Natural killer cell (primary cell): ENCODE data around the gene DHRS3. TPM values are rescaled to one million over a fixed set of nuclear protein-coding genes. Genes with fewer than 3 reads are reported as not detected.

Experiments
- ATAC-seq, 3 donors: fragments of 150-1000 bp in 2 of 3; fragments of 200-7000 bp in 1 of 3; cut with Tn5 transposase; 1 replicate in 1 of 3; 2 replicates in 2 of 3; pipeline ENCODE4 v1.10.0; 2021; ENCODE audit warnings: mild to moderate bottlenecking in 2 of 3, moderate library complexity in 2 of 3
- DNase-seq, 2 donors: peaks; one replicate each; pipeline versions ENCODE4 v3.0.0 to v3.0.0-alpha.2; 2013 to 2021; ENCODE audit warnings: mixed read lengths in 1 of 2
- H3K27ac ChIP-seq: one replicate; pipeline ENCODE4 v1.5.1; 2013; ENCODE audit warnings: mild to moderate bottlenecking, low read length
- H3K27me3 ChIP-seq: one replicate; pipeline ENCODE4 v1.6.1; 2013; ENCODE audit warnings: low read length; ENCODE audit not compliant: control insufficient read depth, insufficient read depth
- H3K36me3 ChIP-seq: one replicate; pipeline ENCODE4 v1.6.1; 2013; ENCODE audit warnings: low read length; ENCODE audit not compliant: control insufficient read depth, insufficient read depth
- H3K4me1 ChIP-seq: one replicate; pipeline ENCODE4 v1.6.1; 2013; ENCODE audit warnings: low read length; ENCODE audit not compliant: control insufficient read depth, insufficient read depth
- H3K4me3 ChIP-seq: one replicate; pipeline ENCODE4 v1.5.1; 2013; ENCODE audit warnings: low read length
- H3K9me3 ChIP-seq: one replicate; pipeline ENCODE4 v1.6.1; 2013; ENCODE audit warnings: low read length; ENCODE audit not compliant: control insufficient read depth, insufficient read depth
- H3K27ac Mint-ChIP-seq, 2 donors: one replicate each; pipeline ENCODE4 v1.8.0; 2022; ENCODE audit warnings: mild to moderate bottlenecking in 2 of 2, mixed read lengths in 2 of 2, moderate library complexity in 1 of 2
- H3K27me3 Mint-ChIP-seq, 2 donors: one replicate each; pipeline ENCODE4 v1.8.0; 2022; ENCODE audit warnings: low read depth in 2 of 2, mixed read lengths in 2 of 2
- H3K36me3 Mint-ChIP-seq: one replicate; pipeline ENCODE4 v1.8.0; 2022; ENCODE audit warnings: mixed read lengths
- H3K4me1 Mint-ChIP-seq, 2 donors: one replicate each; pipeline ENCODE4 v1.8.0; 2022; ENCODE audit warnings: mixed read lengths in 2 of 2
- H3K4me3 Mint-ChIP-seq: one replicate; pipeline ENCODE4 v1.8.0; 2022; ENCODE audit warnings: mild to moderate bottlenecking, moderate library complexity, mixed read lengths
- H3K9me3 Mint-ChIP-seq, 2 donors: one replicate each; pipeline ENCODE4 v1.8.0; 2022; ENCODE audit warnings: mixed read lengths in 2 of 2
- CTCF ChIP-seq: fragments of 200-600 bp; IDR thresholded peaks from one replicate; pipeline ENCODE4 v1.8.0; 2022; ENCODE audit warnings: antibody characterized with exemption
- WGBS: methylation state at CpG from one replicate; pipeline ENCODE4 v1.1.7; 2013; ENCODE audit warnings: missing lambda C conversion rate; ENCODE audit not compliant: insufficient coverage; 5-methylcytosine and 5-hydroxymethylcytosine counted together
- intact Hi-C: fragments of 100-400 bp; cut with micrococcal nuclease; formaldehyde crosslinking; loops from one replicate; pipeline ENCODE4 v1.14.2; 2022
- total RNA-seq, 4 donors: library from RNA; stranded (reverse); fragments of 120-200 nt in 1 of 4; gene quantifications; one replicate each; pipeline versions ENCODE4 v1.2.3 to v1.2.4, GENCODE V29; 2013 to 2022

DHRS3 gene
- total RNA-seq, 3 donors from 2014 or later (not counting 1 experiment from before 2014, with no cell fraction given), result 106 to 175 (median 153) TPM

GRCh38 chr1:12548279-12548972 is 69.6 kb downstream of the DHRS3 start:
- ATAC-seq, result no peak
- H3K4me3 ChIP-seq, result no peak overlapping the region
- H3K27ac ChIP-seq, result no peak overlapping the region
- no peak for DNase-seq
- H3K9me3 ChIP-seq, result no peaks in the 10 kb centered on the region
- H3K27me3 ChIP-seq, result no peaks in the 10 kb centered on the region
- WGBS, result 91% methylated on average over 14 of the region's 14 CpGs
- Mint-ChIP-seq H3K4me1 (peaks cover 5 to 20% of the 10 kb centered on the region in 2 donors), H3K27me3 (peaks cover 0 to 3% of the 10 kb centered on the region in 2 donors), H3K36me3 (no peaks in the 10 kb centered on the region), H3K9me3 (no peaks in the 10 kb centered on the region), H3K4me3 (no peak overlapping the region), H3K27ac (no peak overlapping the region)
- TF ChIP-seq CTCF, result no peak
- H3K36me3 ChIP-seq, result no peaks in the 10 kb centered on the region
- peaks cover 9% of the 10 kb centered on the region for H3K4me1 ChIP-seq
- intact Hi-C loops, result no loop called here

DNA sequence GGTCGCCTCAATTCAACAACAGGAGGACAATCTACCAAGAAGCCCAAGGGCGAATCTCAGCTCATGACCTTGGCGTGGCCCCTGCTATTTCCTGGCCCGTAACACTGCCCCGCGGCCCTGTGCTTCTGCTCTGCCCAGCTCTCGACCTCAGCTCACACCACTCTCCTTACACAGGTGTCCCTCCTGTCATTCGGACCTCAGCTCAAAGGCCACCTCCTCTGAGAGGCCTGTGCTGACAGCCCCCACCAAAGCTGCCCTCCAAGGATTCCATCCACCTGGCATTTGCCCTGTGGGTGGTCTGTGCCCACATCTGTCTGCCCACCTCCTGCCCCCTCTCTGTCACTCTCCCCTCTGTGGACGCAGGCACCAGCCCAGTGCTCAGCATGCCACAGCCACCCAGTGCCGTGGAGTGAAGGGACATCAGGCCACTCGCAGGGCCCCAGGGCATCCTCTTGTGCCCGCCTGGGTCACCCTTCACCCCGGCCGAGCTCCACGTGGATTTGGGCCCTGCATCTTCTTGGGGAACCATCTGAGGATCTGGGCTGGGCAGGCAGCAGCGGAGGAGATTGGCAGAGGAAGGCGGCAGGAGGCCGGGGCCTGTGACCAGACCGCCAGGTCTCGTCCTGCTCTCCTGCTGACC is 70.3 kb downstream of the DHRS3 start:
- no peak for ATAC-seq
- no peaks in the 10 kb centered on the region for H3K9me3 Mint-ChIP-seq
- no peak overlapping the region for H3K4me3 Mint-ChIP-seq
- peaks cover 5 to 14% of the 10 kb centered on the region in 2 donors for H3K4me1 Mint-ChIP-seq
- H3K9me3 ChIP-seq, result no peaks in the 10 kb centered on the region
- H3K27me3 Mint-ChIP-seq, result peaks cover 0 to 3% of the 10 kb centered on the region in 2 donors
- H3K27ac Mint-ChIP-seq, result peak overlapping the region in 1 of 2 donors; percentile 36
- no peaks in the 10 kb centered on the region for H3K36me3 ChIP-seq
- no peaks in the 10 kb centered on the region for H3K27me3 ChIP-seq
- intact Hi-C loops, result no loop called here
- WGBS, result 85% methylated on average over 20 of the region's 20 CpGs
- DNase-seq, result no peak
- peaks cover 9% of the 10 kb centered on the region for H3K4me1 ChIP-seq
- TF ChIP-seq CTCF, result no peak
- H3K36me3 Mint-ChIP-seq, result no peaks in the 10 kb centered on the region
- no peak overlapping the region for H3K4me3 ChIP-seq
- H3K27ac ChIP-seq, result no peak overlapping the region

- DNase-seq (no peak), ATAC-seq (no peak)
- Histone ChIP-seq H3K4me3 (no peak overlapping the region), H3K9me3 (no peaks in the 10 kb centered on the region), H3K27ac (no peak overlapping the region), H3K27me3 (no peaks in the 10 kb centered on the region), H3K36me3 (no peaks in the 10 kb centered on the region), H3K4me1 (peaks cover 9% of the 10 kb centered on the region)
- Mint-ChIP-seq H3K4me3 (no peak overlapping the region), H3K4me1 (peaks cover 5 to 14% of the 10 kb centered on the region in 2 donors), H3K36me3 (no peaks in the 10 kb centered on the region), H3K27me3 (peaks cover 0 to 5% of the 10 kb centered on the region in 2 donors), H3K27ac (peak overlapping the region in 1 of 2 donors; percentile 36), H3K9me3 (no peaks in the 10 kb centered on the region)
- intact Hi-C loops, result no loop called here
- 77% methylated on average over 17 of the region's 17 CpGs for WGBS
- TF ChIP-seq CTCF, result no peak
These were observed 71.0 kb downstream of the DHRS3 start for GRCh38 chr1:12546771-12547585.
